ENCODE data around the gene CWC15.

Gene CWC15

DNA sequence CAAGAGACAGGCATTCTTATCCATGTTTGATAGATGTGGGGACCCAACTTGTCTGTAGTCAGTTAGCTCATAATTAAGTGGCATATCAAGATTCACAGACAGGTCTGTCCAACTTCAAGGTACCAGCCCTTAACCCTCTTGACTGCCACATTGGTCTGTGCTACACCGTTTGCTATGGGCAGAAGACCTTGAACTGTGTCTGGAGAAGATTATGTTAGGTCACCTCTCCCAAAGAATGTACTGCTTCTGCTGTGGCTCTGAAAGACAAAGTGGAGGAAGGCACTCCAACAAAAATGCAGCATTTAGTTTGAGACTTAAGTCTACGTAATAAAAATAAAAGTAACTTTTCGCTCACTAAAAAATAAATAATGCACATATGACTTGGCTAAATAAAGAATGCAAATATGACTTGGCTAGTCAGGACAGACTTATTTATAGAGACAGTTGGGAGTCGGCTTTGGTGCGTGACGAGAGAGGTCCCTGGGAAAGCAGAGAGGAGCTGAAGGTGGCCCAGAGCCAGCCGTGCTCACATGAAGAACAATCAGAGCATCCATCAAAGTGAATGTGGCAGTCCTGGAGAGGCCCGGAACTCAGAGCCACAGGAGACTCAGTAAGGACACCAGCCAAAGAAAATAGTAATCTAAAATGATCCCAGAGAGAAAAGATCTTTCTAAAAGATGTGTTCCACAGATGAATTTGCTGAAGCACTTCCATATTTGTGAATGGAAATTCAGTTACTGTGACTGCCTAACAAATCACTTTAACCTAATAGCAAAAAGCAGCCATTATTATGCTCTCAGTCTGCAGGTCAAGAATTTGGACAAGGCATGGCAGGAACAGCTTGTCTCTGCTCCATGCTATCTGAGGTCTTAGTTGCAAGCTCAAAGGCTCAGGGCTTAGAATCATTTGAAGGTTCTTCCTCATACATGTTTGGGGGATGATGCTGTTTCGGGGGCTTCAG lies 35.0 kb downstream of the CWC15 start:
- Histone ChIP-seq H2AFZ (ENCODE audit: low read length) (no peak overlapping the region), H3K4me1 (ENCODE audit: insufficient read depth, low read length, poor library complexity, severe bottlenecking) (peaks cover 25% of the 10 kb centered on the region), H3K9ac (ENCODE audit: low read depth, low read length, poor library complexity, severe bottlenecking) (no peak overlapping the region), H4K20me1 (ENCODE audit: insufficient read depth, low read length, poor library complexity, severe bottlenecking) (no peaks in the 10 kb centered on the region), H3K27me3 (ENCODE audit: insufficient read depth, low read length, poor library complexity, severe bottlenecking) (no peaks in the 10 kb centered on the region), H3K4me2 (ENCODE audit: low read depth, low read length, poor library complexity, severe bottlenecking) (no peak overlapping the region), H3K4me3 (ENCODE audit: low read length, poor library complexity, severe bottlenecking) (no peak overlapping the region), H3K9me3 (ENCODE audit: insufficient read depth, low read depth, low read length) (no peaks in the 10 kb centered on the region), H3F3A (ENCODE audit: low read depth) (no peaks in the 10 kb centered on the region), H3K9me2 (replicated peaks; ENCODE audit: low read depth, low read length) (no peaks in the 10 kb centered on the region), H3K36me3 (ENCODE audit: insufficient read depth, low read length) (no peaks in the 10 kb centered on the region), H3K79me2 (ENCODE audit: insufficient read depth, low read length) (no peaks in the 10 kb centered on the region)
- TF ChIP-seq CTCF (conservative IDR thresholded peaks at IDR 0.05; ENCODE audit: low read length) = no peak
- TF ChIP-seq EZH2phosphoT487 (IDR thresholded peaks at IDR 0.05; ENCODE audit: borderline replicate concordance) = no peak

DNA sequence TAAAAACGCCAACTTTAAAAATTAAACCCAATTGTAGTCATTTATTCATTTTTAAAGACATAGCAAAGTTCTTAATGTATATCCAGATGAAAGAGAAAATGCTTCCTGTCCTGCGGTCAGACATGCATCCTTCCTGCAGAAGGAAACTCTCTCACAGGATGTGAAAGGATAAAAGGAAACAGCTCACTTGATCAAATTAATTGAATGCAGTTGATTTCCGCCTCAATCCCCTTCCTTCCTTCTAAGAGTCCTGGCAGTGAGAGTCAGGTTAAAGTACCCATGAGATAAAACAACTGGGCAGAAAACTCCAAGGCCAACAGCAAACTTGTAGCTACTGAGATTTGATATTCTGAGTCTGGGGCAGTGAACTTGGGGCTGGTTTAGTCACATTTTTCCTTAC lies 38.5 kb downstream of the CWC15 start:
- Histone ChIP-seq H3K4me2 (ENCODE audit: low read depth, low read length, poor library complexity, severe bottlenecking) (peak overlapping the region; percentile 65), H3K4me3 (ENCODE audit: low read length, poor library complexity, severe bottlenecking) (peak overlapping the region; percentile 16), H3K4me1 (ENCODE audit: insufficient read depth, low read length, poor library complexity, severe bottlenecking) (peaks cover 29% of the 10 kb centered on the region), H3K9me2 (replicated peaks; ENCODE audit: low read depth, low read length) (no peaks in the 10 kb centered on the region), H3K9me3 (ENCODE audit: insufficient read depth, low read depth, low read length) (no peaks in the 10 kb centered on the region), H2AFZ (ENCODE audit: low read length) (no peak overlapping the region), H3K9ac (ENCODE audit: low read depth, low read length, poor library complexity, severe bottlenecking) (no peak overlapping the region), H3K36me3 (ENCODE audit: insufficient read depth, low read length) (no peaks in the 10 kb centered on the region), H3K27me3 (ENCODE audit: insufficient read depth, low read length, poor library complexity, severe bottlenecking) (no peaks in the 10 kb centered on the region), H4K20me1 (ENCODE audit: insufficient read depth, low read length, poor library complexity, severe bottlenecking) (no peaks in the 10 kb centered on the region), H3K79me2 (ENCODE audit: insufficient read depth, low read length) (no peaks in the 10 kb centered on the region), H3F3A (ENCODE audit: low read depth) (no peaks in the 10 kb centered on the region)
- TF ChIP-seq EZH2phosphoT487 (IDR thresholded peaks at IDR 0.05; ENCODE audit: borderline replicate concordance) (no peak), CTCF (conservative IDR thresholded peaks at IDR 0.05; ENCODE audit: low read length) (no peak)

DNA sequence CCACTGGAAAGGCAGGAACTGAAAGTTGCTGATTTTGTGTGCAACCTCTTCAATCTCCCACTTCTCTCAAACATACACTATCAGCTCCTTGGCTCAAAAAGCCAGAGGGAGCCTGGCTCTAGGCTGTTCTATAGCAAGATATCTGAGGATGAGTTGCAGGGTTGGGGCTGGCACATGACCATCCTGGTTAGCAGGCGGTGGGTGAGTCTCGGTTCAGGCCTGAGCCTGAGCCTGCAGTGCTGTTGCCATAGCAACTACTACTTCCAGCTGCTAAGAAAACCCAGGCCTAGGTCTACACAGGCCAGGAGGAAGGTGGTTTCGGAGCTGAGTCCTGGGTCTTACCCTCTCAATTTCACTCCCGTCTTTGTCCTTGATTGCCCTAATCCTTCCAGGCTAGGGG lies 39.0 kb downstream of the CWC15 start:
- Histone ChIP-seq H2AFZ (ENCODE audit: low read length) (no peak overlapping the region), H3K9me2 (replicated peaks; ENCODE audit: low read depth, low read length) (no peaks in the 10 kb centered on the region), H3K36me3 (ENCODE audit: insufficient read depth, low read length) (no peaks in the 10 kb centered on the region), H3K4me2 (ENCODE audit: low read depth, low read length, poor library complexity, severe bottlenecking) (peak overlapping the region; percentile 65), H3F3A (ENCODE audit: low read depth) (no peaks in the 10 kb centered on the region), H3K79me2 (ENCODE audit: insufficient read depth, low read length) (no peaks in the 10 kb centered on the region), H3K27me3 (ENCODE audit: insufficient read depth, low read length, poor library complexity, severe bottlenecking) (no peaks in the 10 kb centered on the region), H3K4me3 (ENCODE audit: low read length, poor library complexity, severe bottlenecking) (peak overlapping the region; percentile 16), H3K4me1 (ENCODE audit: insufficient read depth, low read length, poor library complexity, severe bottlenecking) (peaks cover 31% of the 10 kb centered on the region), H3K9ac (ENCODE audit: low read depth, low read length, poor library complexity, severe bottlenecking) (no peak overlapping the region), H4K20me1 (ENCODE audit: insufficient read depth, low read length, poor library complexity, severe bottlenecking) (no peaks in the 10 kb centered on the region), H3K9me3 (ENCODE audit: insufficient read depth, low read depth, low read length) (no peaks in the 10 kb centered on the region)
- TF ChIP-seq EZH2phosphoT487 (IDR thresholded peaks at IDR 0.05; ENCODE audit: borderline replicate concordance) (no peak), CTCF (conservative IDR thresholded peaks at IDR 0.05; ENCODE audit: low read length) (no peak)
